ENCODE measurements around the gene POLR2B.
"Not testable (repeated sequence)": the region's sequence is repeated elsewhere in the genome, so short reads cannot be mapped to it uniquely, and the experiment has no call there.

The POLR2B gene

DNA sequence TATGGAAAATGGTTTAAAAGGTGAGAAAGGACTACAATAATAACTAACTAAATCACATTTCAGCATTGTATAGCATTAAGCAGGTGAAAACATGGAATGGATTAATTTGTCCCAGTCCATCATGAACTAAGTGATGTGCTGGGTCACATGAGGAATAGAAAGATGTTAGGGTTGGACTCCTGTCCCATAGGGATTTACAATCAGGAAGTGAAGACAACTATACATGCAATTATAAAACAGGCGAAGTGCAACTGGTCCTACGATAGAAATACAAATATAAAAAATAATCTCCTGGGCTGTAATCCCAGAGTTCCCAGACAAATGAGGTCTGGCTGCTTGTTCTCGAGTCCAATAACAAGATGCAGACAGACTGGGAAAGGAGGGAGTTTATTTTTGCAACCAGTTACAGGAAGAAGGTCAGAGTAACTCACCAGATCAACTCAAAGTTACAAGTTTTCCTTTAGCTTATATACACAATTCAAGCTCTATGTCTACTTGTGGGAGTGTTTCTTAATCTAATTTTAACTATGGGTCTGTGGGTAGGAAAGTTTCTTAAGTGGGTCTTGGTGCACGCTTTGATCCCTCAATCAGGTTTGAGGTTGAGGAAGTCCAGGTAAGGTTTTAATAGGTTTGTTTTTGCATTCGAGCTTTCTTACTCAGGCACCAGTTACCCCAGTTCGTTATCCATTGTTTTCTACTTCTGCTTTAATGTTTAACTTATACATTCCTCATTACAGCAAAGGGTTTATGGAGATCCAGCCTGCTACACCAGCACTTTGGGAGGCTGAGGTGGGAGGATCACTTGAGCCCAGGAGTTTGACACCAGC lies 81.4 kb downstream of the POLR2B start:
- DNase-seq = no peak

DNA sequence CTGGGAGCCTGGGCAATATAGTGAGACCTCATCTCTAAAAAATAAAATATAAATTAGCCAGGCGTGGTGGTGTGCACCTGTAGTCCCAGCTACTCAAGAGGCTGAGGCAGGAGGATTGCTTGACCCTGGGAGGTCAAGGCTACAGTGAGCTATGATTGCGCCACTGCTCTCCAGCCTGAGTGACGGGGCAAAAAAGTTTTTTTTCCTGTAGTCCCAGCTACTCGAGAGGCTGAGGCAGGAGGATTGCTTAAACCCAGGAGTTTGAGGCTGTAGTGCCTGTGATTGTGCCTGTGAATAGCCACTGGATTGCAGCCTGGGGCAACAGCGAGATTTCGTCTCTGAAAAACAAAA lies 82.0 kb downstream of the POLR2B start:
- DNase-seq = not testable (repeated sequence)

GRCh38 chr4:57061395-57061794 lies 82.7 kb downstream of the POLR2B start:
- DNase-seq = no peak

GRCh38 chr4:57063518-57063917 lies 84.8 kb downstream of the POLR2B start:
- no peak for DNase-seq

DNA sequence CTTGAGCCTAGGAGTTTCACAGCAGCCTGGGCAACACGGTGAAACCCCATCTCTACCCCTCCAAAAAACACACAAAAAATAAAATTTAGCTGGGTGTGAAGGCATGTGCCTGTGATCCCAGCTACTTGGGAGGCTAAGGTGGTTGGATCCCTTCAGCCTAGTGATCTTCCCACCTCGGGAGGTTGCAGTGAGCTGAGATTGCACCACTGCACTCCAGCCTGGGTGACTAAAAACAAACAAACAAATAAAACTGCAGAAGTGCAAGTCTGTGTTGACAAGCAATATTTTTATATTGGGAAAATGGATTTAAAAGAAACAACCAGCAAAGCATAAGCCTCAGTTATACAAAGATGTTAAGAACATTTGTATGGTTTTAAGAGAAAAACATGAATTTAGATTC lies 85.4 kb downstream of the POLR2B start:
- no peak for DNase-seq

GRCh38 chr4:57064811-57065711 lies 86.4 kb downstream of the POLR2B start:
- DNase-seq = no peak

GRCh38 chr4:57065730-57066482 lies 87.2 kb downstream of the POLR2B start:
- no peak for DNase-seq

GRCh38 chr4:57068237-57068981 lies 89.7 kb downstream of the POLR2B start:
- no peak for DNase-seq

DNA sequence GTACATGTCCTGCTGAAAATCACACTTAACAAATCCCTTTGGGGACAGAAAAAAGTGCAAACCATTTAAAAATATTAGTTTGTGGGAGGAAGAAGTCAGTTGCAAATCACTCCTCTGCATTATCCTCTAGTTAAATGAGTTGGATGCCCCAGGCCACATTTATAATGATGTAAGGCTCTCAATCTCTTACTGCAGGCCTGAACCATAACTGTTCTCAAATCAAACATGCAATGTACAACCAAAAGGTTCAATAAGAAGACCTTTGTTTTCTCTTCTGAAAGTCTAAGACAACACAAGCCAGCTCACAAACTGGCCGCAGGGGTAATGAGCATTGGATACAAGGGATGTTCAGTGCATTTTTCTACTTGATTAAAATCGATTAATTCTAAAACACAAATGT lies 91.8 kb downstream of the POLR2B start:
- DNase-seq = no peak

- DNase-seq = no peak
These were observed 92.6 kb downstream of the POLR2B start for GRCh38 chr4:57071326-57071725.

- DNase-seq = no peak
These were observed 94.9 kb downstream of the POLR2B start for GRCh38 chr4:57073559-57073958.

DNA sequence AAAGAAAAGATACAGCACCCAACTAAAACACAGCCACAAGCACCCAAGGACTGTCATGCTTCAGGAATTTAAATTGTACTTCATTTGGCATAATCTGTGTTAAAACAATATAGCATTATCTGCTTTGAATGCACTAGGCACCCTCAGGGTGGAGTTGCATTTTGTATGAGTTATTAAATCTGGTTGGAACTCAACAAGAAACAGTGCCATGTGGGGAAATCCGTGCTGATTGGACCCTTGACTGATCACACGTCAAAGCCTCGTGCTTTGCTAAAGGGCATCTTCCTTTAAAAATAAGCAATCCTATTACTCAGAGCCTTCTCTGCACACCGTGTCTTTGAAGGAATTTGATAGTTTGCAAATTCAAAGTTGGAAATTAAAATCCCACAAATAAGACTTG lies 96.0 kb downstream of the POLR2B start:
- no peak for DNase-seq

DNA sequence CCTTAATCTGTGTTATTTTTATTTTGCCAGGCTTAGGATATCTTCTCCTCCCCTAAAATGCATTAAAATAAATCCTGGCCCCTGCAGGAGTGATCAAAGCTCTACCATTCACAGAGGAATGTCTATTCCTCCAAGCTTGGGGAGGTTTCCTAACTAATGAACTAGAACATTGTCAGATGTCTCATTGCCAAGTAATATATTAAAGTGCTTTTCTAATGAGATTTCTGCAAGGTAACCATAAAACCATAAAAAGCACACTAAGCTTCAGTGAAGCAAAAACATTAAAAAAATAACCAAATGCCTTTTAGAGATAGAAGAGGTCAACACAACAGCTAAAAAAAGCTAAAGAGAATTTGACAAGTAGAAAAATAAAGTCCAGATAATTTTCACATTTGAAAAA lies 96.7 kb downstream of the POLR2B start:
- DNase-seq = no peak

DNA sequence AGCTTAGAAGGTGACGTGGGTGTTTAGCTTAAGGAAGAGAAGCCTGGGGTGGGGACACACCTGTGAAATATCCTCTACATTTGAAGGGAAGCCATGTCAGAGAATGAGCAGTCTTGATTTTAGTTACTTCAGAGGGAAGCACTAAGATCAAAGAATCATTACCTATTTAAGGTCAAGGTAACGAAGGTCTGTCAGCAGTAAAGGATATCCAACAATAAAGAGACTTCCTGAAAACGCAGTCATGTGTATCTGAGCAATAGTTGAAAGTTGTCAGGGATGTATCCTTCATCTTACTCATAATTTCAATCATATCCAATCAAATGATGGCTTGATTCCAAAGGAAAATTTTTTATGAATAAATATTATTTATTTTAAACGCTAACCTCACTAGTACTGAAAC lies 98.0 kb downstream of the POLR2B start:
- DNase-seq = no peak

DNA sequence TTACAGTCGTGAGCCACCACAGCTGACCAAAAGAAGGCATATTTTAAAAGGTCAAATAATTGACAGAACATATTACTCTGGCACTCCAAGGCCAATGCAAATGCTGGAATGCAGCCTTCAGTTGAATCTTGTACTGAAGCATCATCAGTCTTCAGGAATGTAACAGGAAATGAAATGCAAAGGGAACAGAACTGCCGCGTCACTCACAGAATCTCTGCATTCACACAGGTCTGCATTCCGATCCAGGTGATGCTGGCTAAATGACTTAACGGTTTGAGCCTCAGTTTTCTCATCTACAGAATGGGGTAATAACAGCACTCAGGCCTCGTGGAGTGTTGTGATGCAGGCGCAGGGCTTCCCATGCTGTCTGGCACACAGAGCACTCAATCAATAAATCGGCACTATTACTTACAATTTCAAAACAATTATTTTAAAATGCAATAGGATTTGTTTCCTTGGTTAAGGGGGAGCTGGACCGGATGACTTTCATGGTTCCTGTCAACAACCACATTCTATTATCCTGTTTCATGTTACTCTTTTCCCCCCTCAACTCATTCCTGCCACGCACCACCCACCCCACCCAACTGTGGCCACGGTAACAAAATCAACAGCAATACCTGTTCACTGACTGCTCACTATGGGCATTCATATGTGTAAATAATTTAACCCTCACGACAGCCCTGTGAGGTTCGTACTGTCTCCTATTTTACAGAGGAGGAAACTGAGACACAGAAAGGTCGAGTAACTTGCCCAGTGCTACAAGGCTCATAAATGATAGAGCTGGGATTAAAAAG lies 99.1 kb downstream of the POLR2B start:
- no peak for DNase-seq

DNA sequence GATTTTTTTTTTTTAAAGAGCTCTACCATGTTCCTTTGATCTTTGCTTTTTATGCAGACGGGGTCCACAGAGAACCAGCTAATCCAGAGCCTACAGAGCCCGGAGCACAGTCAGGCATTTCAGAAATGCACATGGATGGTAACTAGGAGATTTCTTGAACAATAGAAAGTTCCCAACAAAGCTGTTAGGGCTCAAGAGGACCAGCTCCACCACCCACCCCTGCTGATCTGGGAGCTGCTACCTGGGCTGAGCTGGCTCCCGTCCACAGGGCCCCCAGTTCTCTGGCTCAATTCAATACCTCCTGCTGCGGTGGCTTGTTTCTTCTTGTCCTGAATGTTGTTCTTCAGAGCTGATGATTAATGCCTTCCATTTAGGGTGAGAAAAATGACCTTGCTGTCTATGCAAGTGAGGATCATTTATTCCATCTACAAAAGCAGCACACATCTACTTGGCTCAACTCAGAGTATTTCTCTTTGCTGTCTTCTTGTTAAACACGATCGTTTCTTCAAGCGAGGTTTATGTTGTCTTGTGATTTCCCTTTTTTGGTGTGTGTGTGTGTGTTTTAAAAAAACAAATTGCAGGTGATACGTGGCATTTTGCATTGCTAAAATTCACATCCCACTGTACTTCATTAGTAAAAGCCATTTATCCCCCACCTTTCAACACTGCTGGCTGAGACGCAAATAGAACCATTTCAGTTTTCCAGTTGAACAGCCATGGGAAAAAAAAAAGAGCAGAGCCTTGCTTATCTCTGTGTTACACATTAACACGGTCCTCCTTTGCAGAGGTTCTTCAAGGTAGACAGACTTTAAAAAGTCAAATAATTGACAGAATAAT lies 100.2 kb downstream of the POLR2B start:
- DNase-seq = no peak

Data from NCI-H187 (cell line).